ENCODE measurements around the gene PLEKHA7.

Gene PLEKHA7

GRCh38 chr11:16791191-16791961, 222.8 kb downstream of the PLEKHA7 start:
- H3K9ac ChIP-seq = no peak overlapping the region
- H3K4me3 ChIP-seq (IDR thresholded peaks at IDR 0.05; ENCODE audit: insufficient read depth, low read depth, low read length) = no peak overlapping the region
- H2AFZ ChIP-seq (ENCODE audit: low read depth) = no peak overlapping the region
- no peak overlapping the region for H3K4me2 ChIP-seq
- TF ChIP-seq, protein P1, sequence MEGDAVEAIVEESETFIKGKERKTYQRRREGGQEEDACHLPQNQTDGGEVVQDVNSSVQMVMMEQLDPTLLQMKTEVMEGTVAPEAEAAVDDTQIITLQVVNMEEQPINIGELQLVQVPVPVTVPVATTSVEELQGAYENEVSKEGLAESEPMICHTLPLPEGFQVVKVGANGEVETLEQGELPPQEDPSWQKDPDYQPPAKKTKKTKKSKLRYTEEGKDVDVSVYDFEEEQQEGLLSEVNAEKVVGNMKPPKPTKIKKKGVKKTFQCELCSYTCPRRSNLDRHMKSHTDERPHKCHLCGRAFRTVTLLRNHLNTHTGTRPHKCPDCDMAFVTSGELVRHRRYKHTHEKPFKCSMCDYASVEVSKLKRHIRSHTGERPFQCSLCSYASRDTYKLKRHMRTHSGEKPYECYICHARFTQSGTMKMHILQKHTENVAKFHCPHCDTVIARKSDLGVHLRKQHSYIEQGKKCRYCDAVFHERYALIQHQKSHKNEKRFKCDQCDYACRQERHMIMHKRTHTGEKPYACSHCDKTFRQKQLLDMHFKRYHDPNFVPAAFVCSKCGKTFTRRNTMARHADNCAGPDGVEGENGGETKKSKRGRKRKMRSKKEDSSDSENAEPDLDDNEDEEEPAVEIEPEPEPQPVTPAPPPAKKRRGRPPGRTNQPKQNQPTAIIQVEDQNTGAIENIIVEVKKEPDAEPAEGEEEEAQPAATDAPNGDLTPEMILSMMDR (conservative IDR thresholded peaks at IDR 0.05; ENCODE audit: low read depth, low read length) = no peak
- no peak overlapping the region for H3K27ac ChIP-seq
- no peaks in the 10 kb centered on the region for H3K4me1 ChIP-seq (ENCODE audit: low read depth, poor library complexity, severe bottlenecking)
- no peaks in the 10 kb centered on the region for H4K20me1 ChIP-seq (ENCODE audit: insufficient read depth)
- no peaks in the 10 kb centered on the region for H3K79me2 ChIP-seq (ENCODE audit: insufficient read depth, low read depth)
- H3K36me3 ChIP-seq (ENCODE audit: insufficient read depth) = no peaks in the 10 kb centered on the region
- no peaks in the 10 kb centered on the region for H3K27me3 ChIP-seq (ENCODE audit: insufficient read depth, low read depth)

DNA sequence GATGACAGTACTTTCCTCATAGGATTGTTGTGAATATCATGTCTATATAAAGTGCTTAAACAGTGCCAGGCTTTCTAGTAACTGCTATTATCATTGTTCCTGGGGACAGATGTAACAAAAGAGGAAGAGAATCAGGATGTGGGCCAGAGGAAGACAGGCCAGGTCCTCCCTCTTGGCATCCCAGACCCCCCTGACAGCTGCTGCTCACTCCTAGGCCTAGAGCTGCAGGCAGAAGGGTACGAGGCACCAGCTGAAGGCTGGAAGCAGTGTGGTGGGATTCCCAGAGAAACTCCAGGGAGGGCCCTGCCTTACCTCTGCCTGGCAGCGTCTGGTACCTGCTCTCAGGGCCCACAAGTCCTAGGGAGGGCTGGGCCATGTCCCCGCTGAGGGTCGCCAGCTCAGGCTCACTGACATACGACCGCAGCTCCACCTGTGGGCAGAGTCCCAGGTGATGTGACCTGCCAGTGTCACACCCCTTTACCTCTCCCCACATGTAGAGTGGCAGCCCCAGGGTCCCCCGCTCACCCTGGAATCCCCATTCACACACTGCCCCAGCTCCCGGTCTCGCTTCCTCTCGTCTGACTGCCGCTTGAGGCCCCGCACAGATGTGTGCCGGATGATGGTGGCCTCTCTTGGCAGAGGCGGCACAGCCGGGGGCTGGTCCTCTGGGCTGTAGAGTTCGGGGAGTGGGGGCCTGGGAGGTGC, 223.6 kb downstream of the PLEKHA7 start:
- TF ChIP-seq, protein P1 (conservative IDR thresholded peaks at IDR 0.05; ENCODE audit: low read depth, low read length) = no peak
- Histone ChIP-seq H3K36me3 (ENCODE audit: insufficient read depth) (no peaks in the 10 kb centered on the region), H4K20me1 (ENCODE audit: insufficient read depth) (no peaks in the 10 kb centered on the region), H3K27ac (no peak overlapping the region), H3K27me3 (ENCODE audit: insufficient read depth, low read depth) (no peaks in the 10 kb centered on the region), H2AFZ (ENCODE audit: low read depth) (no peak overlapping the region), H3K4me1 (ENCODE audit: low read depth, poor library complexity, severe bottlenecking) (no peaks in the 10 kb centered on the region), H3K4me2 (no peak overlapping the region), H3K79me2 (ENCODE audit: insufficient read depth, low read depth) (no peaks in the 10 kb centered on the region), H3K4me3 (IDR thresholded peaks at IDR 0.05; ENCODE audit: insufficient read depth, low read depth, low read length) (no peak overlapping the region), H3K9ac (no peak overlapping the region)

- Histone ChIP-seq H3K4me3 (IDR thresholded peaks at IDR 0.05; ENCODE audit: insufficient read depth, low read depth, low read length) (no peak overlapping the region), H4K20me1 (ENCODE audit: insufficient read depth) (no peaks in the 10 kb centered on the region), H2AFZ (ENCODE audit: low read depth) (no peak overlapping the region), H3K36me3 (ENCODE audit: insufficient read depth) (no peaks in the 10 kb centered on the region), H3K9ac (no peak overlapping the region), H3K4me2 (no peak overlapping the region), H3K79me2 (ENCODE audit: insufficient read depth, low read depth) (no peaks in the 10 kb centered on the region), H3K4me1 (ENCODE audit: low read depth, poor library complexity, severe bottlenecking) (no peaks in the 10 kb centered on the region), H3K27ac (no peak overlapping the region), H3K27me3 (ENCODE audit: insufficient read depth, low read depth) (no peaks in the 10 kb centered on the region)
- TF ChIP-seq, protein P1 (conservative IDR thresholded peaks at IDR 0.05; ENCODE audit: low read depth, low read length) = no peak
Observed at GRCh38 chr11:16789560-16790485, 224.4 kb downstream of the PLEKHA7 start.

GRCh38 chr11:16789063-16789420, 225.2 kb downstream of the PLEKHA7 start:
- H3K27ac ChIP-seq = no peak overlapping the region
- H3K9ac ChIP-seq = no peak overlapping the region
- no peaks in the 10 kb centered on the region for H3K79me2 ChIP-seq (ENCODE audit: insufficient read depth, low read depth)
- H3K4me2 ChIP-seq = no peak overlapping the region
- H3K27me3 ChIP-seq (ENCODE audit: insufficient read depth, low read depth) = no peaks in the 10 kb centered on the region
- no peak overlapping the region for H2AFZ ChIP-seq (ENCODE audit: low read depth)
- no peaks in the 10 kb centered on the region for H4K20me1 ChIP-seq (ENCODE audit: insufficient read depth)
- no peak overlapping the region for H3K4me3 ChIP-seq (IDR thresholded peaks at IDR 0.05; ENCODE audit: insufficient read depth, low read depth, low read length)
- no peaks in the 10 kb centered on the region for H3K4me1 ChIP-seq (ENCODE audit: low read depth, poor library complexity, severe bottlenecking)
- TF ChIP-seq, protein P1 (conservative IDR thresholded peaks at IDR 0.05; ENCODE audit: low read depth, low read length) = no peak
- no peaks in the 10 kb centered on the region for H3K36me3 ChIP-seq (ENCODE audit: insufficient read depth)
